HepG2 (cell line): ENCODE results near the gene CEP76. TPM values are rescaled to one million over a fixed set of nuclear protein-coding genes. Genes with fewer than 3 reads are reported as not detected.

Source experiments
- AGO2 ChIP-seq: fragments of 200-400 bp; formaldehyde crosslinking; optimal IDR thresholded peaks from 2 replicates; pipeline ENCODE3; 2017; ENCODE audit warnings: mild to moderate bottlenecking, low read depth, low read length, moderate library complexity
- ARNTL ChIP-seq: sonication (generic); formaldehyde crosslinking; IDR thresholded peaks from 2 replicates; pipeline ENCODE4 v1.4.0; 2020; ENCODE audit warnings: mild to moderate bottlenecking, missing genetic modification reagents
- ATM ChIP-seq: fragments of 450-650 bp; IDR thresholded peaks from 2 replicates; pipeline ENCODE4 v1.7.1; 2017; ENCODE audit warnings: mild to moderate bottlenecking, borderline replicate concordance
- CTCF ChIP-seq: sonication (generic); formaldehyde crosslinking; IDR thresholded peaks from 2 replicates; pipeline ENCODE4 v1.5.0; 2020; ENCODE audit warnings: mild to moderate bottlenecking, missing genetic modification reagents, moderate library complexity
- FOSL1 ChIP-seq: sonication (generic); formaldehyde crosslinking; IDR thresholded peaks from 2 replicates; pipeline ENCODE4 v1.9.0; 2021; ENCODE audit warnings: missing genetic modification reagents, borderline replicate concordance
- KLF11 ChIP-seq: IDR thresholded peaks from 2 replicates; pipeline ENCODE4 v1.6.1; 2016; ENCODE audit warnings: missing compliant biosample characterization
- MLLT10 ChIP-seq: sonication (generic); formaldehyde crosslinking; IDR thresholded peaks from 2 replicates; pipeline ENCODE4 v1.4.0; 2020; ENCODE audit warnings: missing genetic modification reagents
- NONO ChIP-seq, 2 experiments: fragments of 450-650 bp in 1 of 2; sonication (generic) in 1 of 2; formaldehyde crosslinking in 1 of 2; IDR thresholded peaks in 1 of 2; conservative IDR thresholded peaks in 1 of 2; 2 replicates each; pipeline versions ENCODE4 v1.6.1 to v1.8.0; 2017 to 2022; ENCODE audit warnings: mild to moderate bottlenecking in 1 of 2, missing genetic modification reagents in 1 of 2, moderate library complexity in 1 of 2
- PCBP2 ChIP-seq: fragments of 200-400 bp; formaldehyde crosslinking; optimal IDR thresholded peaks from 2 replicates; pipeline ENCODE3; 2018; ENCODE audit warnings: low read length, low read depth; ENCODE audit not compliant: poor library complexity, severe bottlenecking
- SIX4 ChIP-seq: sonication (generic); formaldehyde crosslinking; IDR thresholded peaks from 2 replicates; pipeline ENCODE4 v1.4.0; 2020; ENCODE audit warnings: missing genetic modification reagents
- SNRNP70 ChIP-seq: fragments of 200-400 bp; formaldehyde crosslinking; IDR thresholded peaks from 2 replicates; pipeline ENCODE4 v1.6.1; 2017; ENCODE audit warnings: mild to moderate bottlenecking, low read depth, low read length, moderate library complexity
- SRY ChIP-seq: sonication (generic); formaldehyde crosslinking; IDR thresholded peaks from 2 replicates; pipeline ENCODE4 v1.8.0; 2022; ENCODE audit warnings: mild to moderate bottlenecking, missing genetic modification reagents
- UBTF ChIP-seq: sonication (generic); formaldehyde crosslinking; IDR thresholded peaks from 2 replicates; pipeline ENCODE4 v1.4.0; 2020; ENCODE audit warnings: mild to moderate bottlenecking, missing genetic modification reagents
- ZBTB34 ChIP-seq: sonication (generic); formaldehyde crosslinking; IDR thresholded peaks from 2 replicates; pipeline ENCODE4 v1.8.0; 2022; ENCODE audit warnings: mild to moderate bottlenecking, missing genetic modification reagents
- ZNF143 ChIP-seq: sonication (generic); formaldehyde crosslinking; IDR thresholded peaks from 2 replicates; pipeline ENCODE4 v1.4.0; 2020; ENCODE audit warnings: missing genetic modification reagents
- ZNF180 ChIP-seq: sonication (generic); formaldehyde crosslinking; IDR thresholded peaks from 2 replicates; pipeline ENCODE4 v1.4.0; 2020; ENCODE audit warnings: low read depth, missing genetic modification reagents, borderline replicate concordance
- ZNF230 ChIP-seq: sonication (generic); formaldehyde crosslinking; IDR thresholded peaks from 2 replicates; pipeline ENCODE4 v1.4.0; 2020; ENCODE audit warnings: mild to moderate bottlenecking, missing genetic modification reagents
- ZNF570 ChIP-seq: sonication (generic); formaldehyde crosslinking; IDR thresholded peaks from 2 replicates; pipeline ENCODE4 v1.4.0; 2020; ENCODE audit warnings: mild to moderate bottlenecking, missing genetic modification reagents, borderline replicate concordance
- ZUFSP ChIP-seq: sonication (generic); formaldehyde crosslinking; IDR thresholded peaks from 2 replicates; pipeline ENCODE4 v1.9.0; 2021; ENCODE audit warnings: missing genetic modification reagents, mild to moderate bottlenecking, borderline replicate concordance
- polyA plus RNA-seq, 8 experiments: library from polyadenylated mRNA; depleted of rRNA in 3 of 8; stranded (reverse) in 7 of 8; unstranded in 1 of 8; fragments of >200 nt; fragmentation: Illumina TruSeq in 4 of 8; extraction: Trizol in 4 of 8; gene quantifications; 2 replicates each; pipeline versions ENCODE4 v1.2.1 to v1.2.3, GENCODE V29; 2011 to 2016; ENCODE audit warnings: low read depth in 4 of 8, missing spikeins in 1 of 8, mixed read lengths in 1 of 8; ENCODE audit not compliant: insufficient read depth in 1 of 8
- total RNA-seq, 5 experiments: library from RNA; depleted of rRNA; stranded (reverse); fragments of >200 nt; fragmentation: Illumina TruSeq; extraction: Trizol; gene quantifications; 2 replicates each; pipeline ENCODE4 v1.2.3, GENCODE V29; 2016; ENCODE audit warnings: low read depth in 1 of 5

CEP76 gene
- total and polyA plus RNA-seq, 2 of the 13 experiments (the other 11 are each of a cell fraction or from before 2014, with no cell fraction given), result 13.9 to 15.1 TPM

GRCh38 chr18:12702221-12703095, at the start of gene CEP76, which contains the start of gene PSMG2 (continued):
- TF ChIP-seq ZNF180 (CRISPR knock-in tag) (no peak), FOSL1 (CRISPR knock-in tag) (no peak), KLF11 (CRISPR knock-in tag) (0 out of 2 replicates have a peak, but pooled peaks have one; percentile 67), SNRNP70 (no peak), ZNF230 (CRISPR knock-in tag) (no peak), ZBTB34 (CRISPR knock-in tag) (peak; percentile 7; the same call in 1 of the 2 replicates), ARNTL (CRISPR knock-in tag) (peak; percentile 8; the same call in 1 of the 2 replicates), ATM (no peak), CTCF (0 out of 2 replicates have a peak, but pooled peaks have one; percentile 2), MLLT10 (no peak), UBTF (CRISPR knock-in tag) (peak; percentile 99), ZNF143 (CRISPR knock-in tag) (no peak), ZUFSP (no peak), NONO (IDR thresholded peaks at IDR 0.05) (no peak), NONO (CRISPR knock-in tag; conservative IDR thresholded peaks at IDR 0.05) (peak; percentile 48; the same call in 1 of the 2 replicates), AGO2 (peak; percentile 68), PCBP2 (no peak), SRY (CRISPR knock-in tag) (peak; percentile 11; the same call in 1 of the 2 replicates), ZNF570 (no peak), SIX4 (peak; percentile 35; the same call in 1 of the 2 replicates)
